ENCODE results near the gene CLDN24.

DNA sequence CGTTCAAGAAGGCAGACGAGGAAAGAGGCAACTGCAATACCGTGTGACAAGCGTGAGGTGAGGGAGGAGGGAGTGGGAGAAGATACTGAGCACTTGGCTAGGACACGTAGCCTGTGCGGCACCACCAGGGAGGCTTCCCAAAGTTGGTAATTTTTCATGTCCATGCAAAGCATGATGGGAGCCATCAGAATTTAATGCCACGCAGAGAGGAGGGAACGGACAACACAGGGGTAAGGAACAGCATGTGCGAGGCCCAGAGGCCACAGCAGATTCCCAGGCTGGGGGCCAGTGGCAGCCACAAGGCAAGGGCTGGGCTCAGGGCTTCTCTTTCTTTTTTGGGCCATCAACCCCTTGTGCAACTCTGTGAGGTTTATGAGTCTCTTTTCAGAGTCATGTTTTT is 11.0 kb upstream of the CLDN24 start:
- TF ChIP-seq, protein P1, sequence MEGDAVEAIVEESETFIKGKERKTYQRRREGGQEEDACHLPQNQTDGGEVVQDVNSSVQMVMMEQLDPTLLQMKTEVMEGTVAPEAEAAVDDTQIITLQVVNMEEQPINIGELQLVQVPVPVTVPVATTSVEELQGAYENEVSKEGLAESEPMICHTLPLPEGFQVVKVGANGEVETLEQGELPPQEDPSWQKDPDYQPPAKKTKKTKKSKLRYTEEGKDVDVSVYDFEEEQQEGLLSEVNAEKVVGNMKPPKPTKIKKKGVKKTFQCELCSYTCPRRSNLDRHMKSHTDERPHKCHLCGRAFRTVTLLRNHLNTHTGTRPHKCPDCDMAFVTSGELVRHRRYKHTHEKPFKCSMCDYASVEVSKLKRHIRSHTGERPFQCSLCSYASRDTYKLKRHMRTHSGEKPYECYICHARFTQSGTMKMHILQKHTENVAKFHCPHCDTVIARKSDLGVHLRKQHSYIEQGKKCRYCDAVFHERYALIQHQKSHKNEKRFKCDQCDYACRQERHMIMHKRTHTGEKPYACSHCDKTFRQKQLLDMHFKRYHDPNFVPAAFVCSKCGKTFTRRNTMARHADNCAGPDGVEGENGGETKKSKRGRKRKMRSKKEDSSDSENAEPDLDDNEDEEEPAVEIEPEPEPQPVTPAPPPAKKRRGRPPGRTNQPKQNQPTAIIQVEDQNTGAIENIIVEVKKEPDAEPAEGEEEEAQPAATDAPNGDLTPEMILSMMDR (IDR thresholded peaks at IDR 0.05): no peak
- TF ChIP-seq EZH2phosphoT487 (IDR thresholded peaks at IDR 0.05): no peak
- TF ChIP-seq EZH2 (IDR thresholded peaks at IDR 0.05): no peak
